GM21619 (cell line): Measurements from ENCODE around the gene ADISSP.
A peak's percentile ranks its signal among the peaks of the same experiment; 100 is the strongest.

Experiments used
- ATAC-seq: cut with Tn5 transposase; IDR thresholded peaks from one replicate; pipeline ENCODE4 v1.9.1; 2021; ENCODE audit not compliant: unreplicated experiment

Gene ADISSP

GRCh38 chr20:3782597-3782996, 15.0 kb upstream of the ADISSP start:
- ATAC-seq = no peak

GRCh38 chr20:3781153-3781910, 13.8 kb upstream of the ADISSP start, which contains the start of gene SPEF1:
SPEF1 (minus strand) TSS chr20:3781448; CDS start chr20:3781287, 161 bp downstream.
- ATAC-seq = no peak

GRCh38 chr20:3778976-3779375, 11.4 kb upstream of the ADISSP start:
- ATAC-seq = no peak

- ATAC-seq = no peak
These were observed 10.4 kb upstream of the ADISSP start for GRCh38 chr20:3777716-3778629.

- no peak for ATAC-seq
These were observed 9.8 kb upstream of the ADISSP start for GRCh38 chr20:3777381-3777715.

GRCh38 chr20:3775457-3776108, 8.0 kb upstream of the ADISSP start:
- ATAC-seq = no peak

- no peak for ATAC-seq
These were observed 4.1 kb upstream of the ADISSP start for GRCh38 chr20:3771552-3772058.

GRCh38 chr20:3768342-3769130, 983 bp upstream of the ADISSP start:
- peak; percentile 29 for ATAC-seq

GRCh38 chr20:3767110-3767426, 485 bp downstream of the ADISSP start:
- ATAC-seq = peak; percentile 10

- ATAC-seq = no peak
These were observed 987 bp downstream of the ADISSP start for GRCh38 chr20:3766422-3767109.

GRCh38 chr20:3765171-3765882, 2.2 kb downstream of the ADISSP start:
- ATAC-seq = no peak

- no peak for ATAC-seq
These were observed 2.9 kb downstream of the ADISSP start for GRCh38 chr20:3764659-3765058.

GRCh38 chr20:3763671-3764601, 3.6 kb downstream of the ADISSP start:
- ATAC-seq = no peak

- ATAC-seq = no peak
These were observed 6.8 kb downstream of the ADISSP start for GRCh38 chr20:3760655-3761348.

GRCh38 chr20:3759884-3760283, 7.7 kb downstream of the ADISSP start:
- no peak for ATAC-seq

GRCh38 chr20:3759316-3759823, 8.2 kb downstream of the ADISSP start:
- ATAC-seq = no peak

GRCh38 chr20:3758566-3758965, 9.0 kb downstream of the ADISSP start:
- no peak for ATAC-seq

GRCh38 chr20:3757268-3757667, 10.3 kb downstream of the ADISSP start:
- ATAC-seq = no peak
